ENCODE results near the gene ZNF644.
"Not testable (repeated sequence)": the region's sequence is repeated elsewhere in the genome, so short reads cannot be mapped to it uniquely, and the experiment has no call there.

The ZNF644 gene

DNA sequence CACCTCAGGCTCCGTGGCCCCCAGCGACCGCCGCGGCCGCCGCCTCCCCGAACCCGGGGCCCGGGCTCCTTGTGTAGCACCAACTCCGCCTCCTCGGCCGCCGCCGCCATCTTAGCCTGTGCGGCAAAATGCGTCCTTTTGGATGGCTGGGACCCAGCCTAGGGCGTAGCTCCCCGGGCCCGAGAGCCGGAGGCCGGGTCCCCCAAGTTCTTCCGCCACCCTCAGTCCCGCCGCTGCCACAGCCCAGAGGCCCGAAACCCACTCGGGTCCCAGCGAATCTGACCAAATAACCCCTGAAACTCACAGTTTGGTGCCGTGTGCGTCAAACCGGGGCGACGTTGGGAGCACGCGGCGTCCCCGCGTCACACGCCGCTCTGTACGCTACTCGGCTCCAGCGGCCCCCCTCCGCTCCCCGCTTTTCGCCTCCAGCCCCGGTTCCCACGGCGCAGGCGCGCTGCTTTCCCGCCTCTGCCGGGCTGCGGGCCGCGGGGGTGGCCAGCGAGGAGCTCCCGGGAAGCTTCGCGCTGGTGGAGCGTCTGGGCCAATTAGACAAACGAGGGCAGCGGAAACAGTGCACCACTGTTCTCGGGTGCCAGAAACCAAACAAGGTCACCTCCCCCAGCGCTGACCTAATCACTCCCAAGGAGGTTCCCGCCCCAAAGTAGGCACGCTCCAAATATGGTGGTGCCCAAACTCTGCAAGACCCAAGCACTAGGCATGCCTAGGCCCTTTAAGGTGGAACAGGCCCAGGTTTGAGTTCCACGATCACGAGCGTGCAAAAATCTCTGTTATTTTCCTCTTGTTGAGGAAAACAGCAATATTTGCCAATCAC lies at the start of gene ZNF644:
Gene ZNF644, minus strand, starts transcription at position 350 of the 832 bp plus-strand sequence. CDS start 39,682 bp downstream, outside the sequence.
- peak; percentile 87 for DNase-seq

GRCh38 chr1:91070298-91070697 lies 48.5 kb upstream of the ZNF644 start:
- no peak for DNase-seq

GRCh38 chr1:91066538-91066937 lies 44.7 kb upstream of the ZNF644 start:
- no peak for DNase-seq

DNA sequence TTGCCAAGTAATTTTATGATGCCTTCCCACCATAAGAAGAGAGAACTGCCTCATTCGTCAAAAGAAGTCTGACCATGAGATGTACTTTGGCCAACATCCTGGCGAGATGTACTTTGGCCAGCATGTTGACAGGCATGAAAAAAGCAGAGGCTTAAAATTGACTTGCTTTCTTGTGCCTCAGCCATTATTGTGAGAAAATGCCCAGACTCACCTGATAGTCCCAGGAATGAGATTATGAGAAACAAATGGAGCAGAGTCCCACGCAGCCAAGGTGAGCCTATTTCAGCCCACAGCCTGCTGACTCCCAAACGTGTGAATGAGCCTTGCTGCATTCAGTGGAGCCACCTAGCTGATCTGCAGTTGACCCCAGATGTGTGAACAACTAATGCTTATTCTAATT lies 43.5 kb upstream of the ZNF644 start:
- DNase-seq: no peak

GRCh38 chr1:91063403-91063802 lies 41.6 kb upstream of the ZNF644 start:
- DNase-seq: not testable (repeated sequence)

DNA sequence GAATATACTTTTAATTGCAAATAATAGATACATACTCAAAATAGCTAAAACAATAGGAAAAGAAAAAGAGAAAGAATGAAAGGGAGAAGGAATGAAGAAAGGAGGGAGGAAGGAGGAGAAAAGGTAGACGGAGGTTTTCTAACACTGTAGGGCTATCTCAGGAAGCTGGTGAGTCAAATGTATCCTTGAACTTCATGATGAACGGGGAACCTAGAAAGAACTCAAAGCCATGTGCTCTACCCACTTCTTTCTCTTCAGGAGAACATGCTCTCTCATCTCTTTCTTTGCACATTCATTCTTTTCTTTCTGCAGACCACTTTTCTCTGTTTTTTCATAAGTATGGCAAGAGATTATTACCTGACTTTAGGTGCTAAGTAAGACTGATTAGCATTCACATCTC lies 37.3 kb upstream of the ZNF644 start:
- DNase-seq: no peak

- no peak for DNase-seq
Measured at GRCh38 chr1:91057784-91058183, 35.9 kb upstream of the ZNF644 start.

DNA sequence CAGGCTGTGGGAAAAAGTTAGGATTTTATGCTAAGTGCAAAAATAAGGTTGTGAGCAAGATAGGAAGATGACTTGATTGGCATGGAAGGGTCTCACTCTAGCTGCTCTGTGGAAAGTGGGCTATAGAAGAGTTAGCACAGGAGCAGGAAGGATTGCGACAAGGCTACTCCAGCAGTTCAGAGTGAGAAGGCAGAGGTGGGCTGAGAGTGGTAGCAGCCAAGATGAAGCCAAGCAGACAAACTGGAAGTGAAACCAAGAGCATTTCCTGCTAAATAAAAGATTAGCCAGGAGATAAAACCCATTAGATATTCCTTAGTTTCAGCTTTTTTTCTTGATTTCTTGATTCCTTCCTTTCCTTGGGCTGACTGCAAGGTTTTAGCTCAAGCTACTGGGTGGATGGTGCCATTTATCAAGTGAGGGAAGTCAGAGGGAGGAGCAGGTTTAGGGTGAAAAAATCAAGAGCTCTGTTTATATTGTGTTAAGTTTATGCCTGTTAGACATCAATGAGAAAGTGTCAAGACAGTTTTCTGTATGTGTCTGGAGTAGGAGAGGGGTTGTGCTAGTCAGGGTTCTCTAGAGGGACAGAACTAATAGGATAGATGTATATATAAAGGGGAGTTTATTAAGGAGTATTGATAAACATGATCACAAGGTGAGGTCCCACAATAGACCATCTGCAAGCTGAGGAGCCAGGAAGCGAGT lies 33.1 kb upstream of the ZNF644 start:
- no peak for DNase-seq

DNA sequence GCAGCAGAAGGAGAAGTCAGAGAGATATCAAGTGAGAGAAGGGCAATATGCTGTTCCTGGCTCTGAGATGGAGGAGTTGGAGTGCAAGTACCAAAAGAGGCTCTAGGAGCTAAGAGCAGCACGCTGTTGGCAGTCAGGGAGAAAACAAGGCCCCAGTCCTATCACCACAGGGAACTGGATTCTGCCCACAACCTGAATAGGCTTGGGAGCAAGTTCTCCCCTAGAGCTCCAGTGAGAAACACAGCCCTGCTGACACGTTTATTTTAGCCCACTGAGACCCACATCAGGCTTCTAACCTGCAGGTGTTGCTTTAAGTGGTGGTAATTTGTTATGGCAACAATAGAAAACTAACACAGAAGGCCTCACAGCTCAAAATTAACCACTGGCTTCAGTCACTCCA lies 31.8 kb upstream of the ZNF644 start:
- DNase-seq: no peak

DNA sequence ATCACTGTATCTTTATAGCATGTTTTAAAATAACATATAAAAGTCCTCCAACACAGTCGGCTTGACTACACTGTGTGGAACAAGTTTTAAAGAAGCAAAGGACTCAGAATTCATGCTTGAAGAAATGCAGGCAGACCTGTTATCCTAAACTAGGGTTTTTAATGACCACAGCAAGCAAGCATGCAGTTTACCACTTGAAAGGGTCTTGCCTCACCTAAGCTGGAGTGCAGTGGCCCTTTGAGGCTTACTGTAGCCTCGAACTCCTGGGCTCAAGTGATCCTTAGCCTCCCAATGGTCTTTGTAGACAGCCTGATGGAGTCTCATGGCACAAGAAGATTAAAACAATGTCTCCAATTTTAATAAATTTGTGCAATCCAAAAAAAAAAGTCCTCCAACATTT lies 27.7 kb upstream of the ZNF644 start:
- not testable (repeated sequence) for DNase-seq

DNA sequence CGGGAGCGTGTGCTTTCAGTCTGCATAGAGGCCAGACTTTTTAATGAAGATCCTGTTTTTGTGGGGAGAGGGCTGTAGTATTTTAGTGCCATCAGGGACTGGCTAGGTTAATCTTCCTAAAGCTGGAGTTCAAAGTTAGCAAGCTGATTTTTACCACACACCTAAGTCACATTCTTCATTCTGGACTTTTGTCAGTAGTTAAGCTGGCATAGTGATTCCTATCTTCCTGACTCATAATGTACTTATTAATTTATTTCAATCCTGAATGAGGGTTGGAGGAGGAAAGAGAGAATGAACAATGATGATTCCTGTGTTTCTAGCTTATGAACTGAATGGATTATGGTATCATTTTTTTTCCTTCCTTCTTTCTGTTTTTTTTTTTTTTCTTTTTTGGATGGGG lies 24.9 kb upstream of the ZNF644 start:
- DNase-seq: no peak

GRCh38 chr1:91045284-91045683 lies 23.4 kb upstream of the ZNF644 start:
- DNase-seq: no peak

DNA sequence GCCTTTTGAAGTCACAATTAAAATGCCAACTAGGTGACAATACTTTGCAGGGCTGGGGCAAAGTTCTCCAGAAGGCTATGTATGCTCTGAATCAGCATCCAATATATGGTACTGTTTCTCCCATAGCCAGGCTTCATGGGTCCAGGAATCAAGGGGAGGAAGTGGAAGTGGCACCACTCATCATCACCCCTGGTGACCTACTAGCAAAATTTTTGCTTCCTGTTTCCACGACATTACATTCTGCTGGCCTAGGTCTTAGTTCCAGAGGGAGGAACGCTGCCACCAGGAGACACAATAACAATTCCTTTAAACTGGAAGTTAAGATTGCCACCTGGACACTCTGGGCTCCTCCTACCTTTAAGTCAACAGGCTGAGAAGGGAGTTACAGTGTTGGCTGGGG lies 22.9 kb upstream of the ZNF644 start:
- DNase-seq: not testable (repeated sequence)

DNA sequence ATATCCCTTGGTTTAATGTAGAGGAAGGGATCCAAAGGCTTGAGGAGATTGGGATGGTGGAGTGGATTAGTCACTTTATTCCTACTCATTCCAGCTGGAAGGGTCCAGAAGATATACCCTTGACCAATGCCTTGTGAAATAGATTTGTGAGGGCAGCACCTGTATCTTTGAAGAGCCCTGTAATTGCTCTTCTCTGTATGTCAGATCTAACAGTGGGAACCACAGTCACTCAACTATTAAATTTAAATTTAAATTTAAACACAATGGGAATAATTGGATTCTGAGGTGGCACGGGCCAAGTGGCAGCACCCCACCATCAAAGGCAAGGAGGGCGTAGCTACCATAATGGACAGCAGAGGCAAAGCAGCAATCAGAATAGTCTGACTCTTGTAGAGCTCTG lies 20.5 kb upstream of the ZNF644 start:
- not testable (repeated sequence) for DNase-seq

DNA sequence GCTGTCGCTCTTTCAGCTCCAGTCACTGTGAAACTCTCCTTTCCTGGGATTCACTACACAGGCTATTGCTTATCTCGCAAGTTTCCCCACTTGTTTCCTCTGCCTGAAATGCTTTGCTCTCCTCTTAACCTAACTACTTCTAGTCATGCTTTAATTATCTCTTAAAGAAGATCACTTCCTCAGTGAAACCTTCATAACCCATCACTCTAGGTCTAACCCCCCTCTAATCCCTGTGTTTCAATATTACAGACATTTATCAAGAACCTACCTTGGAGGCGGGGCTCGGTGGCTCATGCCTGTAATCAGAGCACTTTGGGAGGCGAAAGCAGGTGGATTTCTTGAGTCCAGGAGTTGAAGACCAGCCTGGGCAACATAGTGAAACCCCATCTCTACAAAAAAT lies 16.7 kb upstream of the ZNF644 start:
- DNase-seq: no peak

DNA sequence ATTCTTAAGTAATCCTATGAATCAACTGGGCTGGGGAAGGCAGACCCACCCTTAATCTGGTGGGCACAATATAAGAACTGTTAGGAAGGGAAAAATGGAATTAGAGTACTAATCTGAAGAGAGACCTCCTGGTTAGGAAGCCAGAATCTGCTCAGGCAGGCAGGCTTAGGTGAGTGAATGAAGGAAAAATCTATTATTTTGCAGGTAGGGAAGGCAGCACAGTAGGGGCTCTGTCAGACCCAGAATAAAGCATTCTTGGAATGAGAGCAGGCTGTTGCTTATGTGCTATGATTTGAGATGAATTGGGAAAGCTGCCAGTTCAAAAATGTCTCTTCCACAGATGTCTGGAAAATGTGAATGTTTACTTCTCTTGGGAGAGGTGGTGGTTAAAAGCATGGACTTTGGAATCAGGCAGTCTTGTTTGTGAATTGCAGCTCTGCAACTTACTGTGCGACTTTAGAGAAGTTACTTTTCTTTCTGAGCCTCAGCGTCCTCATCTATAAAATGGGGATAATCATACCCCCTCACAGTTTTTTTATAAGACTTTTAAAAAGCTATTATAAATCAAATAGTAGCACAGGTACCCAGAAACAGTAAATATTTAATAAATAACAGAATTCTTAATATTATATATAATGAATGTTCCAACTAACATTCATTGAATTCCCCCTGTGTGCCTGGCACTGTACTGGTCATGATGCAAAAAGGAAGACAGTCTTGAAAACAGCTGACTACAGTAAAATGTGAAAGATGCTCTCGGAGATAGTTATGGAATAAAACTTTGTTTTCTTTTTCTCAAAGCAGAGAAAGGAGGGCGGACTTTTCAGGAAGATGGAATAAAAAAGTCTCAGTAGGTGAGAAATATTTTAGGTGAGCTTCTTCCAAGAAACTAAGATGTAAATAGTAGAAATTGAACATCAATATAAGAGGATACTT lies 15.3 kb upstream of the ZNF644 start:
- no peak for DNase-seq

DNA sequence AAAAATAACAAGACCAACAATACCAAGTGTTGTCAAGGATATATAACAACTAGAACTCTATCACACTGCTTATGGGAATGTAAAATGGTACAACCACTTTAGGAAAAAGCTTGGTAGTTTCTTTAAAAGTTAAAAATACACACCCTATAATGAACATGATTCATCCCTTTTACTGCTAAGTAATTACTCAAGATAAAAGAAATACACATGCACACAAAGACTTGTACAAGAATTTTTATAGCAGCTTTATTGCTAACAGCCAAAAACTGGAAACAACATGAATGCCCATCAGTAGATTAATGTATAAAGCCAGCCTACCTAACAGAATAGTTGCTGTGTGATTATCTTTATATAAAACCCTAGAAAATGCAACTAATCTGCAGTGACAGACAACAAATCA lies 10.5 kb upstream of the ZNF644 start:
- DNase-seq: no peak

- no peak for DNase-seq
Measured at GRCh38 chr1:91031081-91031480, 9.2 kb upstream of the ZNF644 start.

GRCh38 chr1:91026777-91027176 lies 4.9 kb upstream of the ZNF644 start:
- no peak for DNase-seq

GRCh38 chr1:91026320-91026719 lies 4.5 kb upstream of the ZNF644 start:
- no peak for DNase-seq

- DNase-seq: no peak
Measured at GRCh38 chr1:91024481-91025119, 2.8 kb upstream of the ZNF644 start.

- no peak for DNase-seq
Measured at GRCh38 chr1:91022518-91022929, 689 bp upstream of the ZNF644 start.
